Esophagus (tissue), 2 donors: ENCODE data around the gene MRFAP1. TPM values are rescaled to one million over a fixed set of nuclear protein-coding genes. Genes with fewer than 3 reads are reported as not detected.
A peak's percentile ranks its signal among the peaks of the same experiment; 100 is the strongest.

ENCODE experiments used
- H3K27ac ChIP-seq, 2 donors: one replicate each; pipeline ENCODE4 v1.5.1; 2013; ENCODE audit warnings: low read depth in 2 of 2, mild to moderate bottlenecking in 2 of 2, inconsistent platforms in 1 of 2, low read length in 1 of 2, moderate library complexity in 1 of 2
- H3K27me3 ChIP-seq, 2 donors: one replicate each; pipeline ENCODE4 v1.6.1; 2013; ENCODE audit warnings: low read length in 2 of 2, control low read depth in 1 of 2, mild to moderate bottlenecking in 1 of 2; ENCODE audit not compliant: insufficient read depth in 2 of 2, control insufficient read depth in 1 of 2
- H3K36me3 ChIP-seq, 2 donors: one replicate each; pipeline ENCODE4 v1.6.1; 2013; ENCODE audit warnings: low read length in 1 of 2; ENCODE audit not compliant: control insufficient read depth in 2 of 2, insufficient read depth in 2 of 2
- H3K4me1 ChIP-seq, 2 donors: one replicate each; pipeline ENCODE4 v1.6.1; 2013; ENCODE audit warnings: low read length in 1 of 2; ENCODE audit not compliant: control insufficient read depth in 2 of 2, insufficient read depth in 2 of 2
- H3K4me3 ChIP-seq, 2 donors: one replicate each; pipeline ENCODE4 v1.5.1; 2013; ENCODE audit warnings: low read length in 2 of 2, mild to moderate bottlenecking in 2 of 2, low read depth in 1 of 2, moderate library complexity in 1 of 2
- H3K9me3 ChIP-seq, 2 donors: one replicate each; pipeline ENCODE4 v1.6.1; 2013; ENCODE audit warnings: mild to moderate bottlenecking in 2 of 2, low read depth in 1 of 2, low read length in 1 of 2, moderate library complexity in 1 of 2; ENCODE audit not compliant: control insufficient read depth in 2 of 2, insufficient read depth in 1 of 2
- WGBS, 2 donors: extraction: QIAGEN DNeasy Blood & Tissue Kit; methylation state at CpG; one replicate each; pipeline ENCODE4 v1.1.7; 2013; 5-methylcytosine and 5-hydroxymethylcytosine counted together
- polyA plus RNA-seq, 2 donors: library from polyadenylated mRNA; stranded (reverse); fragments of 200-250 nt; gene quantifications; one replicate each; pipeline ENCODE4 v1.2.3, GENCODE V29; 2013
- donor health status: healthy with polysubstance abuse.
- donor health status: Bipolar disorder and iron deficiency.

MRFAP1 gene
- polyA plus RNA-seq, 2 donors, result 138 to 236 TPM

DNA sequence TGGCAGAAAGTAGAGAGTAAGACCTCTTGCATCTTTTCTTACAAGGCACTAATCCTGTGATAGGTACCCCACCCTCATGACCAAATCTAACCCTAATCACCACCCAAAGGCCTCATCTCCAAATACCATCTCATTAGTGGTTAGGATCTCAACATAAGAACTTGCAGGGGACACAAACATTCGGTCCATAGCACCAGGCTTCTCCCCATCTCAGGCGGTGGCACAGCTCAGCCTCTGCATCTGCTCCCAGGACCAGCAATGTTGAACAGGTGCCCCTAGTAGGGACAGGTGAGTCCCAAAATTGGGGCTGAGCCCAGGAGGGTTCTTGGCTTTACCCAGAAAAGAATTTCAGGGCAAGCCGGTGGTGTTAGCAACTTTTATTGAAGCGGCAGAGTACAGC, 8.4 kb upstream of the MRFAP1 start:
- Histone ChIP-seq H3K27ac (no peak overlapping the region), H3K4me1 (peaks cover 0 to 2% of the 10 kb centered on the region in 2 donors), H3K4me3 (no peak overlapping the region), H3K9me3 (no peaks in the 10 kb centered on the region), H3K36me3 (no peaks in the 10 kb centered on the region), H3K27me3 (no peaks in the 10 kb centered on the region)
- WGBS, 2 donors, result 90 to 94% methylated on average over 4 of the region's 4 CpGs

DNA sequence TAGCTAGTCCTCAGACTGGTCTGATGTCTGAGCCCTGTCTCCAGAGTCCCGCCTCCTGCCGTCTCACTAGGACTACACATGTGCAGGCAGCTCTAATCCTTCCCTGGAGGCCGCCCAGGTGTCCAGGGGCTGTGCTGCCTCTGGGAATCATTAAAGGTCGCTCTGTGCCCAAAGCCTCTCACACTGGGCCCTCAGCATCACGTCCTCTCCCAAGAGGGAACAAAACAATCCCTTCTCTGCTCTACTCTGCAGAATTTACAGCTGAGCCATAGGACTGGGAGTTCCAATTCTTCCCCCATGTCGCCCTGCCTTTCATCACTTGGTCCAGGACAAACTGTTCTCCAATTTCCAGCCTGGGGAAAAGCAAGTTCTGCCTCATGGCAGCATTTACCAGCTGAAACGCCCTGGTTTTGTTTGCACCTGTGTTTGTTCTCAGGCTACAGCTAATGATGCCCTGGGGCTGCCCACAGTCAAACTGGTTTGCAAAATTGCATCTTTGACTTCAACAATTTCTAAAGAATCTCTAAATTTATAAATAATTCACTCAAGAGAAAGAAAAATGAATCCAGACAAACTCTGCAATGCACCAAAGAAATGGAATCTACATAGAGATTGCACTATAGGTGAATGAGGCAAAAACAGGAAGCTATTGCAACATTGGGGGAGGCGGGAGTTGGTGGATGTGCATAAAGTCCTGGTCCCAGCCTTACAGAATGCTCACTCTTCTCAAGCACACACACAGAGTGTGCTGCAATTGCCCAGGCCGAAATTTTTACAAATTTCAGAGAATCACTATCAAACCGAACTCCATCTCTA, 7.2 kb upstream of the MRFAP1 start:
- H3K4me3 ChIP-seq, result no peak overlapping the region
- H3K27ac ChIP-seq, result peak overlapping the region in 1 of 2 donors; percentile 37
- no peaks in the 10 kb centered on the region for H3K27me3 ChIP-seq
- H3K9me3 ChIP-seq, result no peaks in the 10 kb centered on the region
- 53 to 65% methylated on average over 10 of the region's 10 CpGs for WGBS, 2 donors
- no peaks in the 10 kb centered on the region for H3K36me3 ChIP-seq
- peaks cover 0 to 2% of the 10 kb centered on the region in 2 donors for H3K4me1 ChIP-seq

GRCh38 chr4:6634746-6635145, 5.7 kb upstream of the MRFAP1 start:
- H3K27me3 ChIP-seq, result no peaks in the 10 kb centered on the region
- H3K9me3 ChIP-seq, result no peaks in the 10 kb centered on the region
- H3K4me1 ChIP-seq, result peaks cover 0 to 2% of the 10 kb centered on the region in 2 donors
- 93% methylated on average over 8 to 9 of the region's 9 CpGs for WGBS, 2 donors
- H3K4me3 ChIP-seq, result no peak overlapping the region
- no peak overlapping the region for H3K27ac ChIP-seq
- H3K36me3 ChIP-seq, result no peaks in the 10 kb centered on the region

DNA sequence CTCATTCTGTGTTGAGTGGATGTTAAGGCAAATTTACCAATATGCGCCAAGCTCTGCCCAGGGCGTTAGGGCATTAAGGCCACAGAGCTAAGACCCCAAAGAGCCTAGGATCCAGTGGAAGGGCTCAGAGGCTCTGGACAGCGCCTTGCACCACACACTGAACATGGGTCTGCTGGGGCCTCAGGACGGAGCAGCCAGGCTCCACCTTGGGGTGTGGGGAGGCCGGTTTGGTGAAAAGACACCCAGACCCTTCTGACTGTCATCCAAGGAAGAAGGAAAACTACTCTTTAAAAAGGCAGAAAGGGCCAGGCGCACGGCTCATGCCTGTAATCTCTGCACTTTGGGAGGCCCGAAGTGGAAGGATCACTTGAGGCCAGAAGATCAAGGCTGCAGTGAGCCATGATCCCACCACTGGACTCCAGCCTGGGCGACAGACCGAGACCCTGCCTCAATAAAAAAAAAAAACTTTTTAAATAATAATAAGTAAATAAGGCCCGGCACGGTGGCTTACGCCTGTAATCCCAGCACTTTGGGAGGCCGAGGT, 1.3 kb upstream of the MRFAP1 start:
- Histone ChIP-seq H3K4me1 (peaks cover 0 to 4% of the 10 kb centered on the region in 2 donors), H3K36me3 (peaks cover 0 to 7% of the 10 kb centered on the region in 2 donors), H3K27ac (no peak overlapping the region), H3K4me3 (no peak overlapping the region), H3K9me3 (no peaks in the 10 kb centered on the region), H3K27me3 (no peaks in the 10 kb centered on the region)
- 96 to 97% methylated on average over 14 of the region's 14 CpGs for WGBS, 2 donors

- Histone ChIP-seq H3K27me3 (no peaks in the 10 kb centered on the region), H3K36me3 (peaks cover 0 to 7% of the 10 kb centered on the region in 2 donors), H3K4me3 (peak overlapping the region; percentile 56 to 79), H3K4me1 (peaks cover 0 to 4% of the 10 kb centered on the region in 2 donors), H3K27ac (peak overlapping the region; percentile 92), H3K9me3 (no peaks in the 10 kb centered on the region)
- 1% methylated on average over 50 of the region's 50 CpGs for WGBS, 2 donors
Observed at GRCh38 chr4:6641164-6641970, 882 bp downstream of the MRFAP1 start.

- peak overlapping the region; percentile 1 to 56 for H3K4me3 ChIP-seq
- H3K9me3 ChIP-seq, result no peaks in the 10 kb centered on the region
- WGBS, 2 donors, result 35 to 37% methylated on average over 5 of the region's 5 CpGs
- H3K36me3 ChIP-seq, result peaks cover 0 to 7% of the 10 kb centered on the region in 2 donors
- no peaks in the 10 kb centered on the region for H3K27me3 ChIP-seq
- peak overlapping the region; percentile 1 to 92 for H3K27ac ChIP-seq
- peaks cover 0 to 4% of the 10 kb centered on the region in 2 donors for H3K4me1 ChIP-seq
Observed at GRCh38 chr4:6641971-6642320, 1.5 kb downstream of the MRFAP1 start.

DNA sequence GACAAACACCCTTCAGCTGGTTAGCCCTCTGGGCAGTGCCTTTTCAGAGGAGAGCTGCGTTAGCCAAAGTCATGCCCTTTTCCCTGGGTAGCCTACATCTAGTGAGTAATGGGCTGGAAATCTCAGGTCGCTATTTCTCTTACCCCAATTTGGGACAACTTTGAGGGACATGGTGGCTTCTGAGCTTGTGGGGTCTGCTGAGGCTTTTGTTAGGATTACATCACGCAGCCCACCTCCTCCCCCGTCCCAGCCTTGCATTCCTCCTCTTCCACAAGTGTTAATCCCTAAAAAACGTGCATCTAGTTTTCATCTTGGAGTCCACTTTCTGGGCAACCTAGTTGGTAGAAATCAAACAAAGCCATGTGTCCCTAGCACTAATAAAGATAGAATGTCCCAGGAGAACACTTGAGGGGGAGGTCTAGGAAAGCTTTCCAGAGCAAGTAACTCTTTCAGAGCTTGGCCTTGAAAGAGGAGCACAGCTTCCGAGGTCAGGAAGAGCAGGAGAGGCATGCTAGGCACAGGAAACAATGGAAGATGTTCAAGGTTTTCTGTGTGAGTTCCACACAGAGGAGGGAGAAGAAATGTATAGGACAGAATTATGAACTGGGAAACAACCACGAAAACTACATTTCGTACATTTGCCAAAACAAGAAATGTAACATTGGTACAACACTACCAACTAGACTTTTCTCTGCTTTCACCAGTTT, 2.8 kb downstream of the MRFAP1 start:
- H3K4me1 ChIP-seq, result peaks cover 0 to 4% of the 10 kb centered on the region in 2 donors
- no peak overlapping the region for H3K4me3 ChIP-seq
- H3K9me3 ChIP-seq, result no peaks in the 10 kb centered on the region
- WGBS, 2 donors, result 81 to 82% methylated on average over 8 of the region's 8 CpGs
- peaks cover 0 to 7% of the 10 kb centered on the region in 2 donors for H3K36me3 ChIP-seq
- no peak overlapping the region for H3K27ac ChIP-seq
- H3K27me3 ChIP-seq, result no peaks in the 10 kb centered on the region

GRCh38 chr4:6644792-6645530, 4.5 kb downstream of the MRFAP1 start:
- no peak overlapping the region for H3K27ac ChIP-seq
- H3K4me1 ChIP-seq, result peaks cover 0 to 4% of the 10 kb centered on the region in 2 donors
- no peak overlapping the region for H3K4me3 ChIP-seq
- H3K27me3 ChIP-seq, result no peaks in the 10 kb centered on the region
- 69% methylated on average over 5 of the region's 5 CpGs for WGBS, 2 donors
- peaks cover 0 to 7% of the 10 kb centered on the region in 2 donors for H3K36me3 ChIP-seq
- no peaks in the 10 kb centered on the region for H3K9me3 ChIP-seq

DNA sequence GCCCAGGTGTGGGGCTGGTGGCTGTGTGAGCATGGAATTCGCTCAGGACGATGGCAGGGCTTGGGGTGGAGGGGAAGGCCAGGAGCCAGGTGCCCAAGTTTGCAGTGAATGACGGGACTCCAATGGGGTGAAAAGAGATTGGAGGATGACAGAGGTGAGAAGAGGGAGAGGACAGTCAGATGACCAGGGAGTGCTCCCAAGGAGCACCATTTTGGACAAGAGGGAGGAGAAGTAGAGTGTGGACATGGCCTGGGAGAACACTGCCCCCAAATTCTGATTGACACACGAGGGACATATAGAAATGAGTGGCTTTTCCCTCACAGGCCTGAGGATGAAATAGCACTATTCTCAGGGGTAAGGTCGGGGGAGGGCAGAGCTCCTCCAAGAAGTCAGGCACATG, 6.7 kb downstream of the MRFAP1 start:
- 87 to 89% methylated on average over 5 of the region's 5 CpGs for WGBS, 2 donors
- Histone ChIP-seq H3K9me3 (no peaks in the 10 kb centered on the region), H3K36me3 (peaks cover 0 to 5% of the 10 kb centered on the region in 2 donors), H3K4me3 (no peak overlapping the region), H3K27ac (no peak overlapping the region), H3K4me1 (no peaks in the 10 kb centered on the region), H3K27me3 (no peaks in the 10 kb centered on the region)
